ENCODE data around the gene CORO2B. TPM values are rescaled to one million over a fixed set of nuclear protein-coding genes. Genes with fewer than 3 reads are reported as not detected.

CORO2B gene
- total and polyA plus RNA-seq, 2 experiments from 2014 or later = 1.6 to 4.6 TPM

- Histone ChIP-seq H3K36me3 (ENCODE audit: insufficient read depth) (no peaks in the 10 kb centered on the region), H2AFZ (0 out of 2 replicates have a peak overlapping the region, but pooled peaks have one; percentile 23), H3K79me2 (replicated peaks; ENCODE audit: insufficient read depth) (no peaks in the 10 kb centered on the region), H3K27ac (ENCODE audit: low read depth) (no peak overlapping the region), H3K4me1 (ENCODE audit: insufficient read depth) (no peaks in the 10 kb centered on the region), H3K4me3 (no peak overlapping the region), H4K20me1 (replicated peaks; ENCODE audit: insufficient read depth) (no peaks in the 10 kb centered on the region), H3F3A (replicated peaks; ENCODE audit: low read depth) (no peaks in the 10 kb centered on the region), H3K9me2 (ENCODE audit: insufficient read depth) (no peaks in the 10 kb centered on the region), H3K4me2 (no peak overlapping the region), H3K27me3 (ENCODE audit: insufficient read depth) (no peaks in the 10 kb centered on the region)
- Mint-ChIP-seq H3K27me3 (ENCODE audit: insufficient read depth, low read depth, poor library complexity) (peaks cover 4% of the 10 kb centered on the region), H3K36me3 (ENCODE audit: low read depth) (peaks cover 6% of the 10 kb centered on the region; the same call in 2 of the 3 replicates), H3K4me3 (no peak overlapping the region; the same call in 2 of the 3 replicates), H3K9me3 (peaks cover 11% of the 10 kb centered on the region), H3K27ac (no peak overlapping the region), H3K4me1 (no peaks in the 10 kb centered on the region; the same call in 2 of the 3 replicates)
- TF ChIP-seq JUNB (IDR thresholded peaks at IDR 0.05; ENCODE audit: unreplicated experiment) (no peak), STAT1 (IDR thresholded peaks at IDR 0.05; ENCODE audit: unreplicated experiment) (no peak), ZNF331 (CRISPR knock-in tag; IDR thresholded peaks at IDR 0.05; ENCODE audit: low read depth) (no peak), NANOG (IDR thresholded peaks at IDR 0.05; ENCODE audit: borderline replicate concordance) (no peak), EZH2phosphoT487 (IDR thresholded peaks at IDR 0.05; ENCODE audit: unreplicated experiment) (no peak), EZH2 (IDR thresholded peaks at IDR 0.05; ENCODE audit: low read depth, unreplicated experiment) (no peak), REST (IDR thresholded peaks at IDR 0.05; ENCODE audit: unreplicated experiment) (no peak)
- TF ChIP-seq, protein P1, sequence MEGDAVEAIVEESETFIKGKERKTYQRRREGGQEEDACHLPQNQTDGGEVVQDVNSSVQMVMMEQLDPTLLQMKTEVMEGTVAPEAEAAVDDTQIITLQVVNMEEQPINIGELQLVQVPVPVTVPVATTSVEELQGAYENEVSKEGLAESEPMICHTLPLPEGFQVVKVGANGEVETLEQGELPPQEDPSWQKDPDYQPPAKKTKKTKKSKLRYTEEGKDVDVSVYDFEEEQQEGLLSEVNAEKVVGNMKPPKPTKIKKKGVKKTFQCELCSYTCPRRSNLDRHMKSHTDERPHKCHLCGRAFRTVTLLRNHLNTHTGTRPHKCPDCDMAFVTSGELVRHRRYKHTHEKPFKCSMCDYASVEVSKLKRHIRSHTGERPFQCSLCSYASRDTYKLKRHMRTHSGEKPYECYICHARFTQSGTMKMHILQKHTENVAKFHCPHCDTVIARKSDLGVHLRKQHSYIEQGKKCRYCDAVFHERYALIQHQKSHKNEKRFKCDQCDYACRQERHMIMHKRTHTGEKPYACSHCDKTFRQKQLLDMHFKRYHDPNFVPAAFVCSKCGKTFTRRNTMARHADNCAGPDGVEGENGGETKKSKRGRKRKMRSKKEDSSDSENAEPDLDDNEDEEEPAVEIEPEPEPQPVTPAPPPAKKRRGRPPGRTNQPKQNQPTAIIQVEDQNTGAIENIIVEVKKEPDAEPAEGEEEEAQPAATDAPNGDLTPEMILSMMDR (conservative IDR thresholded peaks at IDR 0.05; ENCODE audit: low read depth in 2 of 2) = no peak
- no peak for DNase-seq (ENCODE audit: low spot score)
- ATAC-seq = no peak
Measured at GRCh38 chr15:68541743-68542142, 37.0 kb upstream of the CORO2B start.

GRCh38 chr15:68542348-68542747, 36.4 kb upstream of the CORO2B start:
- Mint-ChIP-seq H3K27ac (no peak overlapping the region), H3K4me3 (no peak overlapping the region), H3K4me1 (no peaks in the 10 kb centered on the region; the same call in 2 of the 3 replicates), H3K9me3 (peaks cover 11% of the 10 kb centered on the region), H3K27me3 (ENCODE audit: insufficient read depth, low read depth, poor library complexity) (peaks cover 4% of the 10 kb centered on the region), H3K36me3 (ENCODE audit: low read depth) (peaks cover 6% of the 10 kb centered on the region; the same call in 2 of the 3 replicates)
- no peaks in the 10 kb centered on the region for H4K20me1 ChIP-seq (replicated peaks; ENCODE audit: insufficient read depth)
- H3K9me2 ChIP-seq (ENCODE audit: insufficient read depth) = no peaks in the 10 kb centered on the region
- H3K36me3 ChIP-seq (ENCODE audit: insufficient read depth) = no peaks in the 10 kb centered on the region
- H3K4me2 ChIP-seq = no peak overlapping the region
- ATAC-seq = no peak
- no peaks in the 10 kb centered on the region for H3K79me2 ChIP-seq (replicated peaks; ENCODE audit: insufficient read depth)
- H2AFZ ChIP-seq = peak overlapping the region; percentile 43
- H3F3A ChIP-seq (replicated peaks; ENCODE audit: low read depth) = no peaks in the 10 kb centered on the region
- H3K27ac ChIP-seq (ENCODE audit: low read depth) = no peak overlapping the region
- no peaks in the 10 kb centered on the region for H3K4me1 ChIP-seq (ENCODE audit: insufficient read depth)
- no peaks in the 10 kb centered on the region for H3K27me3 ChIP-seq (ENCODE audit: insufficient read depth)
- DNase-seq (ENCODE audit: low spot score) = no peak
- no peak overlapping the region for H3K4me3 ChIP-seq
- TF ChIP-seq NANOG (IDR thresholded peaks at IDR 0.05; ENCODE audit: borderline replicate concordance) (no peak), REST (IDR thresholded peaks at IDR 0.05; ENCODE audit: unreplicated experiment) (no peak)

All from GM23338 (cell line).